IMR-90 (cell line): Measurements from ENCODE around the gene DOCK4. TPM values are rescaled to one million over a fixed set of nuclear protein-coding genes. Genes with fewer than 3 reads are reported as not detected.

Experiments used
- ATAC-seq: fragments of 200-7000 bp; cut with Tn5 transposase; 2 replicates; pipeline ENCODE4 v1.9.1; 2020; ENCODE audit warnings: low read depth, mild to moderate bottlenecking, moderate library complexity
- BruUV-seq: library from RNA; stranded (reverse); fragments of 400-500 nt; replicated peaks from 2 replicates; lab custom pipeline; 2021; lab: Mats Ljungman, UMichigan
- CTCF ChIA-PET: fragments of 300-600 bp; formaldehyde crosslinking; extraction: SDS; loops from one replicate; lab custom pipeline; 2021; ENCODE audit warnings: antibody characterized with exemption; lab: Yijun Ruan, JAX
- POLR2A ChIA-PET: fragments of 300-600 bp; sonication (Branson Sonifier 250); formaldehyde crosslinking; loops from one replicate; lab custom pipeline; 2022; ENCODE audit warnings: antibody characterized with exemption; ENCODE audit not compliant: unreplicated experiment; lab: Charles Lee
- DNase-seq: peaks from one replicate; pipeline ENCODE4 v3.0.0; 2013
- H2AFZ ChIP-seq: replicated peaks from 2 replicates; pipeline ENCODE3; 2013; ENCODE audit warnings: low read length, mild to moderate bottlenecking; ENCODE audit not compliant: poor library complexity
- H2AK5ac ChIP-seq: 2 replicates; pipeline ENCODE4 v1.6.1; 2013; ENCODE audit warnings: low read depth, low read length, inconsistent platforms
- H2AK9ac ChIP-seq: replicated peaks from 2 replicates; pipeline ENCODE3; 2013; ENCODE audit warnings: mild to moderate bottlenecking, low read depth, low read length, moderate library complexity; ENCODE audit not compliant: poor library complexity
- H2BK120ac ChIP-seq: 2 replicates; pipeline ENCODE4 v1.6.1; 2013; ENCODE audit warnings: low read depth, low read length, inconsistent platforms
- H2BK15ac ChIP-seq: 3 replicates; pipeline ENCODE4 v1.6.1; 2013; ENCODE audit warnings: low read depth, low read length, inconsistent platforms
- H2BK20ac ChIP-seq: 2 replicates; pipeline ENCODE4 v1.6.1; 2013; ENCODE audit warnings: low read depth, mild to moderate bottlenecking, inconsistent platforms, low read length, moderate library complexity
- H2BK5ac ChIP-seq: 2 replicates; pipeline ENCODE4 v1.6.1; 2013; ENCODE audit warnings: mild to moderate bottlenecking, low read depth, low read length, inconsistent platforms; ENCODE audit not compliant: poor library complexity, severe bottlenecking
- H3K14ac ChIP-seq: replicated peaks from 2 replicates; pipeline ENCODE4 v1.6.1; 2013; ENCODE audit warnings: low read depth, low read length, inconsistent platforms
- H3K18ac ChIP-seq: 2 replicates; pipeline ENCODE4 v1.6.1; 2013; ENCODE audit warnings: low read depth, low read length, control low read depth
- H3K23ac ChIP-seq: 2 replicates; pipeline ENCODE4 v1.6.1; 2013; ENCODE audit warnings: low read depth, low read length, inconsistent platforms
- H3K27ac ChIP-seq: 2 replicates; pipeline ENCODE4 v1.5.1; 2013; ENCODE audit warnings: mild to moderate bottlenecking, control low read depth, low read length; ENCODE audit not compliant: insufficient read depth
- H3K27me3 ChIP-seq: 2 replicates; pipeline ENCODE4 v1.6.1; 2013; ENCODE audit warnings: low read length; ENCODE audit not compliant: control insufficient read depth, insufficient read depth
- H3K36me3 ChIP-seq: 2 replicates; pipeline ENCODE4 v1.6.1; 2013; ENCODE audit warnings: low read length, mixed read lengths; ENCODE audit not compliant: control insufficient read depth, insufficient read depth
- H3K4ac ChIP-seq: 2 replicates; pipeline ENCODE4 v1.6.1; 2013; ENCODE audit warnings: low read depth, low read length, inconsistent platforms
- H3K4me1 ChIP-seq: 2 replicates; pipeline ENCODE4 v1.6.1; 2013; ENCODE audit warnings: low read length, mixed read lengths; ENCODE audit not compliant: control insufficient read depth, insufficient read depth
- H3K4me2 ChIP-seq: 2 replicates; pipeline ENCODE4 v1.6.1; 2013; ENCODE audit warnings: low read depth, mild to moderate bottlenecking, control low read depth, low read length, moderate library complexity
- H3K4me3 ChIP-seq: 2 replicates; pipeline ENCODE4 v1.5.1; 2013; ENCODE audit warnings: low read depth, mild to moderate bottlenecking, control low read depth, low read length, moderate library complexity; ENCODE audit not compliant: insufficient read depth
- H3K56ac ChIP-seq: 2 replicates; pipeline ENCODE4 v1.6.1; 2013; ENCODE audit warnings: low read length, inconsistent platforms; ENCODE audit not compliant: insufficient read depth; ENCODE audit errors: extremely low read depth
- H3K79me1 ChIP-seq, 2 experiments: 2 replicates each; pipeline ENCODE4 v1.6.1; 2013; ENCODE audit warnings: low read length in 2 of 2, inconsistent platforms in 1 of 2, low read depth in 1 of 2
- H3K9ac ChIP-seq: 2 replicates; pipeline ENCODE4 v1.6.1; 2013; ENCODE audit warnings: low read depth, low read length, control low read depth
- H3K9me1 ChIP-seq: 2 replicates; pipeline ENCODE4 v1.6.1; 2013; ENCODE audit warnings: low read length, inconsistent platforms; ENCODE audit not compliant: insufficient read depth
- H3K9me3 ChIP-seq: 2 replicates; pipeline ENCODE4 v1.6.1; 2013; ENCODE audit warnings: low read length; ENCODE audit not compliant: control insufficient read depth, insufficient read depth
- H4K20me1 ChIP-seq: 2 replicates; pipeline ENCODE4 v1.6.1; 2013; ENCODE audit warnings: low read length, inconsistent platforms; ENCODE audit not compliant: insufficient read depth
- H4K5ac ChIP-seq: 2 replicates; pipeline ENCODE4 v1.6.1; 2013; ENCODE audit warnings: mild to moderate bottlenecking, low read depth, low read length, control low read depth
- H4K8ac ChIP-seq, 2 experiments: 2 replicates each; pipeline ENCODE4 v1.6.1; 2013; ENCODE audit warnings: low read depth in 2 of 2, low read length in 2 of 2, control low read depth in 1 of 2, inconsistent platforms in 1 of 2
- H4K91ac ChIP-seq: 2 replicates; pipeline ENCODE4 v1.6.1; 2013; ENCODE audit warnings: low read depth, low read length, inconsistent platforms; ENCODE audit not compliant: insufficient read depth
- MAZ ChIP-seq: IDR thresholded peaks from 2 replicates; pipeline ENCODE4 v1.6.1; 2012; ENCODE audit warnings: low read depth, mild to moderate bottlenecking, low read length, improper control_type of control experiment, moderate library complexity, borderline replicate concordance
- NFE2L2 ChIP-seq: fragments of 150-350 bp; IDR thresholded peaks from 2 replicates; pipeline ENCODE4 v1.6.1; 2016; ENCODE audit warnings: low read depth, mild to moderate bottlenecking, low read length
- dilution Hi-C: fragments of 300-500 bp; cut with HindIII; formaldehyde crosslinking; loops from one replicate; pipeline ENCODE4 v1.14.3; 2018; ENCODE audit warnings: low sequenced_read_pairs; ENCODE audit not compliant: unreplicated experiment
- in situ Hi-C: fragments of 300-500 bp; cut with MboI; formaldehyde crosslinking; loops from 3 replicates; pipeline ENCODE4 v1.14.3; 2019; ENCODE audit warnings: low sequenced_read_pairs, inconsistent platforms, mixed read lengths
- intact Hi-C: fragments of 100-400 bp; cut with micrococcal nuclease; formaldehyde crosslinking; loops from 2 replicates; pipeline ENCODE4 v1.10.0; 2022
- polyA plus RNA-seq, 3 experiments: library from polyadenylated mRNA; depleted of rRNA; stranded (reverse); fragments of >200 nt; gene quantifications; 2 replicates each; pipeline ENCODE4 v1.2.3, GENCODE V29; 2012; ENCODE audit warnings: low replicate concordance in 1 of 3
- total RNA-seq: library from RNA; depleted of rRNA; stranded (reverse); fragments of >200 nt; gene quantifications from 2 replicates; pipeline ENCODE4 v1.2.3, GENCODE V29; 2012

The DOCK4 gene
- total and polyA plus RNA-seq, 2 of the 4 experiments (the other 2 are of a cell fraction) = 4.4 to 12.2 TPM

- ATAC-seq (no peak), DNase-seq (no peak)
- no peak overlapping the region for H3K4ac ChIP-seq
- H2AK9ac ChIP-seq = no peak overlapping the region
- POLR2A ChIA-PET = no interaction called here
- H3K27ac ChIP-seq = no peak overlapping the region
- H3K14ac ChIP-seq = no peak overlapping the region
- H3K18ac ChIP-seq = no peak overlapping the region
- CTCF ChIA-PET = no interaction called here
- H3K9me3 ChIP-seq = no peaks in the 10 kb centered on the region
- no peak overlapping the region for H4K5ac ChIP-seq
- in situ Hi-C loops (no loop called here), intact Hi-C loops (no loop called here), dilution Hi-C loops (no loop called here)
- no peak overlapping the region for H3K4me3 ChIP-seq
- H3K4me1 ChIP-seq = peaks cover 1% of the 10 kb centered on the region; the same call in 1 of the 2 replicates
- H3K23ac ChIP-seq = no peak overlapping the region
- no peaks in the 10 kb centered on the region for H3K9me1 ChIP-seq
- H2BK15ac ChIP-seq = no peak overlapping the region
- no peak overlapping the region for H3K56ac ChIP-seq
- no TSS peak for BruUV-seq
- H2BK20ac ChIP-seq = no peak overlapping the region
- no peak overlapping the region for H2BK5ac ChIP-seq
- H4K8ac ChIP-seq = no peak overlapping the region
- H3K9ac ChIP-seq = no peak overlapping the region
- H3K36me3 ChIP-seq = no peaks in the 10 kb centered on the region
- no peak overlapping the region for H2BK120ac ChIP-seq
- no peak overlapping the region for H3K4me2 ChIP-seq
- H2AFZ ChIP-seq = no peak overlapping the region
- H2AK5ac ChIP-seq = no peak overlapping the region
- H4K91ac ChIP-seq = no peak overlapping the region
- H4K20me1 ChIP-seq = no peaks in the 10 kb centered on the region
- H3K79me1 ChIP-seq = no peaks in the 10 kb centered on the region
- H3K27me3 ChIP-seq = no peaks in the 10 kb centered on the region
- TF ChIP-seq MAZ (no peak), NFE2L2 (no peak)
Observed at GRCh38 chr7:111677848-111678247, 528.4 kb downstream of the DOCK4 start.
